RWPE1 (cell line): ENCODE results near the gene KATNB1.

ENCODE experiments used
- CTCF ChIA-PET: fragments of 350-600 bp; sonication (Branson Sonifier 250); formaldehyde crosslinking; extraction: SDS; loops from one replicate; lab custom pipeline; 2021; lab: Yijun Ruan, JAX
- POLR2A ChIA-PET: fragments of 400-600 bp; formaldehyde crosslinking; extraction: SDS; loops from one replicate; lab custom pipeline; 2020; ENCODE audit warnings: antibody characterized with exemption; ENCODE audit not compliant: low non-redundant PET; lab: Yijun Ruan, JAX
- DNase-seq: peaks from one replicate; pipeline ENCODE4 v3.0.0; 2012; ENCODE audit warnings: low spot score
- H3K27ac ChIP-seq: fragments of 450-650 bp; 2 replicates; pipeline ENCODE4 v1.5.1; 2017
- CTCF ChIP-seq: fragments of 450-650 bp; conservative IDR thresholded peaks from 2 replicates; pipeline ENCODE4 v1.5.1; 2017; ENCODE audit warnings: low read depth, mild to moderate bottlenecking

KATNB1 gene

GRCh38 chr16:57696240-57696639 is 39.3 kb upstream of the KATNB1 start:
- ChIA-PET CTCF (no interaction called here), POLR2A (no interaction called here)
- no peak for TF ChIP-seq CTCF
- DNase-seq: no peak
- no peak overlapping the region for H3K27ac ChIP-seq

- DNase-seq: no peak
- POLR2A ChIA-PET: no interaction called here
- CTCF ChIA-PET: interaction anchor here (0.7 kb wide), 1 partner anchor 629 kb away, joined by 3 read pairs; no protein-coding TSS in a partner anchor
- H3K27ac ChIP-seq: no peak overlapping the region
- TF ChIP-seq CTCF: no peak
Observed at GRCh38 chr16:57697896-57698537, 37.6 kb upstream of the KATNB1 start.

GRCh38 chr16:57698812-57699405 is 36.7 kb upstream of the KATNB1 start:
- H3K27ac ChIP-seq: no peak overlapping the region
- TF ChIP-seq CTCF: no peak
- ChIA-PET POLR2A (no interaction called here), CTCF (no interaction called here)
- DNase-seq: no peak

GRCh38 chr16:57699481-57699880 is 36.1 kb upstream of the KATNB1 start:
- POLR2A ChIA-PET: no interaction called here
- H3K27ac ChIP-seq: no peak overlapping the region
- CTCF ChIA-PET: no interaction called here
- no peak for DNase-seq
- no peak for TF ChIP-seq CTCF

GRCh38 chr16:57699899-57700298 is 35.7 kb upstream of the KATNB1 start:
- ChIA-PET CTCF (no interaction called here), POLR2A (no interaction called here)
- no peak for DNase-seq
- no peak overlapping the region for H3K27ac ChIP-seq
- TF ChIP-seq CTCF: no peak

GRCh38 chr16:57700781-57701551 is 34.6 kb upstream of the KATNB1 start:
- no peak for TF ChIP-seq CTCF
- DNase-seq: no peak
- no peak overlapping the region for H3K27ac ChIP-seq
- POLR2A ChIA-PET: no interaction called here
- CTCF ChIA-PET: interaction anchor here (0.5 kb wide), 1 partner anchor 1192 kb away, joined by 3 read pairs; no protein-coding TSS in a partner anchor
